ENCODE measurements around the gene DLK2.
"Not testable (repeated sequence)": the region's sequence is repeated elsewhere in the genome, so short reads cannot be mapped to it uniquely, and the experiment has no call there.

Gene DLK2, protein sequence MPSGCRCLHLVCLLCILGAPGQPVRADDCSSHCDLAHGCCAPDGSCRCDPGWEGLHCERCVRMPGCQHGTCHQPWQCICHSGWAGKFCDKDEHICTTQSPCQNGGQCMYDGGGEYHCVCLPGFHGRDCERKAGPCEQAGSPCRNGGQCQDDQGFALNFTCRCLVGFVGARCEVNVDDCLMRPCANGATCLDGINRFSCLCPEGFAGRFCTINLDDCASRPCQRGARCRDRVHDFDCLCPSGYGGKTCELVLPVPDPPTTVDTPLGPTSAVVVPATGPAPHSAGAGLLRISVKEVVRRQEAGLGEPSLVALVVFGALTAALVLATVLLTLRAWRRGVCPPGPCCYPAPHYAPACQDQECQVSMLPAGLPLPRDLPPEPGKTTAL

DNA sequence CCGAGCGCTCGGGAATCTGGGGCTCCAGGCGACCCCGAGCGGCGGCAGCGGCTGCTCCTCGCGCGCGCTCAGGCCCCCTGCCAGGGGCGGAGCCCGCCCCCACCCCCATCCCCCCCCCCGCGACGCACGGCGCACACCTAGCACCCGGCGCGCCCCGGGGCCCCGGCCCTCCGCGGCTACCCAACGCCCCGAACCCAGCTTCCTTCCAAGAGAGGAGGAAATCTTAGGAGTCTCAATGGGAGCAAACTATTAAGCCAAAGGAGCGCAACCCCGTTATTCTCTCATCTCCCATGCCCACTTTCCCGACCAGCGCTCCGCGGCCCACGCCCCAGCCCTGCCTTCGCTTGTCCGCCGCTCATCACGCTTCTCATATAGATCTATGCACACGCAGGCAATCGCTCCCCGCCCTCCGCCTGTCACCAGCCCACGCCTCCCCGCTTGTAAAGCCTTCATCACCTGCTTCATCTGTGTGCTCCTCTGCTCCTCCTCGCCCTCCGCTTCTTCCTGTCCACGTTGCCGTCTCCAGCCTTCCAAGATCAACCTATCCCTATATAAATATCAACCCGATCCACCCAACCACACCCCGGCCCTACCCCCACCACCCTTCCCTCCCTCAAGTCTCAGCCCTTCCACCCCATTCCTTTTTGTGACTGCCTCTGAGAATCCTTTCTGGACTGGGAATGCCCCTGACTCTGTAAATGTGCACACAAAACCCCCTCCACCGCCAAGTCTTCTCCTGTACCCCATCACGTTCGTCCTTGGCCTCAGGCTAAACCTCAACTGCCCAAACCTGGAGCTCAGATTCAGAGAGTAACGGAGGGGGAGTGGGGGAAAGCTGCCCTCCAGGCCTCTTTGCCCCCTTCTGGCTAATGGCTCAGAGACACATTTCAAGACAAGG is at the start of gene DLK2:
Gene DLK2 (minus strand): TSS at position 18 of the 898 bp plus-strand sequence. CDS start 723 bp downstream, outside the sequence.
- DNase-seq: peak; percentile 28

DNA sequence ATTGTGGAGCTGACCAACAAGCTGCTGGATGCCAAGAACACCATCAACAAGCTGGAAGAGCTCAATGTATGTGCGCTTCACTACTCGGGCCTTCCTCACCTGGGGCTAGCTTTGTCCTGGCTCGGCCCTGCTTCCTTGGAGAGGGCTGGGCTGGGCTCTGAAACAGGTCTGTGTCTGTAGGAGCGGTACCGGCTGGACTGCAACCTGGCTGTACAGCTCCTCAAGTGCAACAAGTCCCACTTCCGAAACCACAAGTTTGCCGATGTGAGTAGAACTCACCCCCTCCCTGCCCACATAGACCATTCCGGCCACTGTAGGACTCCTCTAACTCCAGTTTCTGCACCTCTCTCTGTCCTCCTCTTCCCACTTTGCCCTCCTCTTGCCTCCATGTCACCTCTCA is 48.1 kb upstream of the DLK2 start:
- DNase-seq: no peak

DNA sequence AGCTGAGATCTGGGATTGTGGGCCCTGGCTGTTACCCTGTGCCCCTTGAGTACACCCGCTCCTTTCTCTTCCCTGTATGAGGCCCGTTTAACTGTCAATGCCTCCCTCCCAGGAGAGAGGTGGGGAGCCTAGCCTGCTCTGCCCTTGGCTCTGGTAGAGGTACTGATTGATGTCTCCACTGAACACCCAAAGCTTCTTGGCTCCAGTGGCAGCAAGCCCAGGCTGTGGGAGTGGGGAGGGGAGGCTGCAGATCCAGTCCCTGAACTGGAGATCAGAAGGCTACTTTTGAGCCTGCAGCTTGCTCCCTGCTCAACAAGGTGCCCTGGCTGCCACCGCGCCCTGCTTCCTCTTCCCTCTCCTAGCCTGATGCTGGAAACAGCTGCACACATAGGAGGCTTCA is 47.3 kb upstream of the DLK2 start:
- DNase-seq: no peak

DNA sequence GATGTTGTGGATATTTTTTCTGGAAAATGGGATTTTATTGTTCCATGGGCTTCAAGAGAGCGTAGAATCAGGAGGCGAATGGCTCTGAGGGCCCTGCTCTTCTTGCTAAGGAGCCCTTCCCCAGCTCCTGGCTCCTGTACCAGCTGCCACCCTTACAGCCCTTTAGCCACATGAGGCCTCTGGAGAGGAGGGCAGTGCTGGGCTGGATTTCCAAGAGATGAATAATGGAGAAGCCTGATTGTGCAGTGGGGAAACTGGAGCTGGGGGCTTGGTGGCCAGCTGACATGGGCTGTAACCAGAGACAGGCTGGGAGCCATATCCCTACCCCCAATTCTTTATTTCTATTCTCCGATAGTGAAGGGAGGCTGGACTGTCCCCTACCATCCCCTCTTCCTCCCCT is 45.6 kb upstream of the DLK2 start:
- DNase-seq: no peak

DNA sequence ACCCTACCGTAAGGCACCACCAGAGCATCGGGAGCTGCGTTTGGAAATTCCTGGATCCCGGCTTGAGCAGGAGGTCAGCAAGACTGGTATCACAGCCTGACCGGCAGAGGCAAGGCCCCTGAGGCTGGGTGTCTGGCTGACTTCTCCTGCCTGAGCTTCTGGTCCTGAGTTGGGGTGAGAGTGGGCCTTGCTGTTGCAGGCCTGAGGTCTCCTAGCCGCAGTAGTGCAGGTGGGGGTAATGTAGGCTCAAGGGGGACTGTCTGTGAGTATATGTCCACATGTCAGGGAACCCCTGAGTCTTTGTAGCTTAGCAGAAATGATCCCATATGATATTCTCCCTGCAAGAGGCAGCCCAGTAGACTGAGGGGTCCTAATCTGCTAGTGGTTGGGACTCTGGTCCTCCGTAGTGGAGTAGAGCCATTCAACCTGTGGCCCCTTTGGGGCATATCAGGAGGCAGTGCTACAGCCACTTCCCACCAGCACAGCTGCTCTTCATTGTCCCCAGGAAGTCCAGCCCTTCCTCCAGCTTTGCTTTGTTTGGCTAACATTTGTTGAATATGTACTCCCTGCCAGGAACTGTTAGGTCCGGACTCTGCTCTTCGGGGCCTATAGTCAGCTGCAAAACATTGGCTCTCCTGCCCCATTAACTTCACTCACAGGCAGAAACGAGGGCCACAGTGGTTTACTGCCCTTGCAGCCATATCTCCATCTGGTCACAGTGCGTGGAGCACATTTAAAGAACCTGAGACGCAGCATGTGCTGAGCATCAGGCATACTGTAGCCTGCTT is 43.9 kb upstream of the DLK2 start:
- no peak for DNase-seq

DNA sequence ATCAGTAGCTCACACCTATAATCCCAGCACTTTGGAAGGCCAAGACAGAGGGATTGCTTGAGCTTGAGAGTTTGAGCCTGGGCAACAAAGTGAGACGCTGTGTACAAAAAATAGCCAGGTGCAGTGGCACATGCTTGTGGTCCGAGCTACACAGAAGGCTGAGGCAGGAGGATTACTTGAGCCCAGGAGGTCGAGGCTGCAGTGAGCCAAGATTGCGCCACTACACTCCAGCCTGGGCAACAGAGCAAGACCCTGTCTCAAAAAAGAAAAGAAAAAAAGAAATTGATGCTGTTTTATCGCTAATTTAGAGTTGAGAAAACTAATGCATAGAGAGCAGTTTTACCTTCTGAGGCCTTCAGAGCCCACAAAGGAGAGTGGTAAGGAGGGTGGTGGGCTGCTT is 42.9 kb upstream of the DLK2 start:
- not testable (repeated sequence) for DNase-seq

DNA sequence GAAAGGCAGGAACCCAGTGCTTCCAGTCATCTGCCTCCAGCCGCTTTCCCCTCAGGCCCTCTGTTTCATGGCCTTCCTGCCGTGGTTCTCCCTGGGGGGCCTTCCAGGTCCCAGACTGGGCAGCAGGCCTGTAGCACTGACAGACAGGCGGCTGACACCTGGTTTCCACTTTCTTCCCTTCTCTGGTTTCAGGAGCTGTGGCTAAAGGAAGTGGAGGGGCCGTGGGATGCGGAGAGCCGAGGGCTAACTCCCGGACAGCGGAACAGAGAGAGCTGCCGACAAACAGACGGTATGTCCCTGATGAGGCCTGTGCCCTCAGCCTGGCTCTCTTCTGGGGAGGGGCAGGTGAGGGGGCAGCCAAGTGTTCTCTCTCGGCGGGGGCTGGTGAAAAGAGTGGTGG is 42.3 kb upstream of the DLK2 start:
- DNase-seq: no peak

DNA sequence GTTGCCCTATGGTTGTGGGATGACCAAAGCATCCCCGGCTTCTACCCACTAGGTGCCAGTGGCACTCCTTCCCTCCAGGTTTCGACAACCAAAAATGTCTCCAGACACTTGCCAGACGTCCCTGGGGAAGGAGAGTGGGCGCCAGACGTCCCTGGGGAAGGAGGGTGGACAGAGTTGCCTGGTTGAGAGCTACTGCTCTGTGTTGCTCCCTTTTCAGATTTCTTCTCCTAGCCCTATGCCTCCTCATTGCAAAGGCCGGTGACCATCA is 41.7 kb upstream of the DLK2 start:
- no peak for DNase-seq

DNA sequence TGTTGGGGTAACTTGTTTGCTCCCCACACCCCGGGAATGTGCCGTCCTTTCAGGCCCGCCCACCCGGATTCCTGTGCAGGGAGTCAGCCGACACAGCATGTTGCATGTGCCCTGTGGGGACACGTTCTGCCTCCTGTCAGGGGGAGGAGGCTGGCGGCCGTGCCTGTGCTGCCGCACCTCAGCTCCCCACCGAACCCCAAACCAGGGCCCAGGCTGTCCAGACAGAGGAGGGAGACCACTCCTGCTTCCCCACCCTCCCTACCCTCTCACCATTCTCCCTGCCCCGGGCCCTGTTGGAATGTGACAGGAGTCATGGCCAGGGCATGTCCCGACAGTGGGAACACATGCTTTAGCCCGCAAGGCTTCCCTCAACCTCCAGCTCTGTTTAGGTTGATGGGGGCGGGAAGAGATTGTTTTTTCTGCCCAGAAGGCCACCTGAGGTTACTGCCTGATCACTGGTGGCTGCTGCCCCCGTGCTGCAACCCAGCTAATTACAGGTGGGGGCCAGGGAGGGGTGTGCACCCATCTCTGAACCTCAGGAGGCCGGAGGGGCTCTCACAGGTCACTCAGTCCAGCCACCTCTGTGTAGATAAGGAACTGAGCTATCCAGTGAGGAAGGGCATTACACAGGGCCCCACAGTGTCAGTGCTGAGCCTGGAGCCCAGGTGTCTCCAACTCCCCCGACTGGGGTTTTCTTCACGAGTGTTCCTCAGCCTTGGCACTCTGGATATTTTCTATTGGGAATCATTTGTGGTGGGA is 41.2 kb upstream of the DLK2 start:
- DNase-seq: no peak

DNA sequence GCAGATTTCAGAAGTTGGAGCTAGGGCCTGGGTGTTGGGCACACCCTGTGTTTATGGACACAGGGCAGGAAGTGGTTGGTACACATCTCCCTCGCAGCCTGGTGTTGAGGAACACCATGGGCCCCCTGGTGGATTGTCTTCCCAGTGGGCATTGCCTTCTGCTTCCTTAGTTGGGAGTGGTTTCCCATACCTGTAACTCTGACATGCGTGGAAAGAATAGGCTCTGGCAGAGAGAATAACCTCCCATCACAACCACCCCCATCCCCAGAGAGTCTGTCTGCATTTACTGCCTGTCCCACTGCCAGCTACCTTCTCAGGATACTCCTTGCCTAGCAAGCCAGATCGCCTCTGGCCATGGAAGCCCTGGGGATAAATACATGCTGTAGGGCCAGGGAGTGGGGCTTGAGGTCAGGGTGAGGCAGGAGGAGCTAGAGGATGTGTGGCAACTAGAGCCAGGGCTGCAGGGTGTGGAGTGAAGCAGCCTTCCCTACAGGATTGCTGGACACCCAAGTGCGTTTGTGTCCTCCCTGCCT is 40.1 kb upstream of the DLK2 start:
- no peak for DNase-seq

DNA sequence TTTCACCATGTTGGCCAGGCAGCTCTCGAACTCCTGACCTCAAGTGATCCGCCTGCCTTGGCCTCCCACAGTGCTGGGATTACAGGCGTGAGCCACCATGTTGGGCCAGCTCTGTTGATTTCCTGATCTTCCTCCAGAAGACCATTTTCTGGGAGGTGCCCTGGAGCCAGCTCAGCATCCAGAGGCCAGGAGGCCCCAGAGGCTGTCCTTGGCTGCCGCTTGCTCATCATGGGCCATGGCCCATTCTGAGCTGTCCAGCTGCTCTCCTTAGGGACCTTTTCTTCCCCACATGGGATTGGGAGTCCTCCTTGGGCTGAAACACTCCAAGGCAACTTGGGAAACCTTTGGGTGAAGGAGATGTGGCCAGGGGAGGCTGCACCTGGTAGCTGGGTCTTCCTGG is 39.4 kb upstream of the DLK2 start:
- no peak for DNase-seq

DNA sequence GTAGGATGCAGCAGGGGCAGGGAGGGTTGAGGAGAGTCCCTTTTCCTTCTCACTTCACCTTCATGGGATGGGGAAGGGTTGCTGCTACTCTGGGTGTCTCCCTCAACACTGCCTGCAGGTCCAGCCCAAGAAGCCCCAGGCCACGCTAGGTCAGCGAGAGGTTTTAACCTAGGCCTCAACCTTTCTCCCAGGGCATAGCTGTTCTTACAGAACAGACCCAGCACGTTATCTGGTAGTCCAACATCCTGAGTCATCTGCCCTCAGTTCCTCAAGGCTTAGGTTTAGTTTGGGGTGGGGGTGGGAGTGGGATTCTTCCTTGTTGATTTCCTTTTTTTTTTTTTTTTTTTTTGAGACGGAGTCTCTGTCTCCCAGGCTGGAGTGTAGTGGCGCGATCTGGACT is 39.0 kb upstream of the DLK2 start:
- no peak for DNase-seq

DNA sequence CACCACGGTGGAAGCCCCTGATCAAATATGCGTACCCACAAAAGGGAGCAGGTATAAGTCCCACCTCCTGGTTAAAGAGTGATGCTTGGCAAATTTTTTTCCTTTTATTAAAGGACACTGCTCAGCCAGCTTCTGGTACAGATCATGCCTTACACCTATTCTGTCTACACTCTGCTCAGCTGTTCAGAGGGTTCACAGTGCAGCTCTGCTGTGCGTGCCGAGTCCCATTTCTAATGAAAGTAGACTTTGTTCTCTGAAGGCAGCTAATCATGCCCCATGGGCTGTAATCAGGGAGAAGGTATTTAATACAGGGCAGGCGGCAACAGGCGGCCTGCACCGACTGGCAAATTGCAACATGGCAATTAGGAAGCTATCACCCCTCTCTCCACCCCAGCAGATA is 38.5 kb upstream of the DLK2 start:
- no peak for DNase-seq

DNA sequence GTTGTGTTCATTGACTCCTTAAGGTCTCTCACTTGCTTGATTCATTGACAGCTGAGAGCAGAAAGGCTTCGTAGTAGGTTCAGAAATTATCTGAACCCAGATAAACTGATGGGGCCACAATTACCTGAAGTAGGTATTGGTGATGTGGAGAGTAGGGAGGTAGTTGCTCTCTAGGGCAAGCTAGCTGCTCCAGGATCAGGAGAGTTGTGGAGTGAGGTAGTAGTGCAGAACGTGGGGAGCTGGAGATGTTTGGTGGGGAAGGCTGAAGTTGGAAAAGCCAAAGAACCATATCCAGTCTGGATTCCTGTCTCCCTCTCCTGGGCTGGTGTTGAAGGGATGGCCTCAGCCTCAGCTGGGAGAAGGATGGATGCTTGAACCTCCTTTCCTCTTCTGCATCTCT is 37.9 kb upstream of the DLK2 start:
- DNase-seq: no peak

DNA sequence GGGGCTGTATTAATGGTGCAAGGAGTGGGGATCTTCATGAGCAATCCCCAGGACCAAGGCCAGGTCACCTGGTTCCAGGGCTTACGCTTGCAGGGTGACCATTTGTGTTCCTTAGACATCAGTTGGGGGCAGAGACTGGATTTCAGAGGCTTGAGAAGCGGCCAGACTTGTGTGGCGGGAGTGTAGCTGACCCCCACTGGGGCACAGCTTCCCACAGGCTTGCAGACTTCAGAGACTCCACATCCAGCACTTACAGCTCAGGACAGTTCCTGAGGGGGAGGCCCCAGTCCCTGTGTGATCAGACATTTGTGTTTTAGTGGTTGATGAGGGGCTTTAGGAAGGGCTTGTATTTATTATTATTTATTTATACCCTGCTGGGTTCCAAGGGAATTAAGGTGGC is 37.3 kb upstream of the DLK2 start:
- no peak for DNase-seq

DNA sequence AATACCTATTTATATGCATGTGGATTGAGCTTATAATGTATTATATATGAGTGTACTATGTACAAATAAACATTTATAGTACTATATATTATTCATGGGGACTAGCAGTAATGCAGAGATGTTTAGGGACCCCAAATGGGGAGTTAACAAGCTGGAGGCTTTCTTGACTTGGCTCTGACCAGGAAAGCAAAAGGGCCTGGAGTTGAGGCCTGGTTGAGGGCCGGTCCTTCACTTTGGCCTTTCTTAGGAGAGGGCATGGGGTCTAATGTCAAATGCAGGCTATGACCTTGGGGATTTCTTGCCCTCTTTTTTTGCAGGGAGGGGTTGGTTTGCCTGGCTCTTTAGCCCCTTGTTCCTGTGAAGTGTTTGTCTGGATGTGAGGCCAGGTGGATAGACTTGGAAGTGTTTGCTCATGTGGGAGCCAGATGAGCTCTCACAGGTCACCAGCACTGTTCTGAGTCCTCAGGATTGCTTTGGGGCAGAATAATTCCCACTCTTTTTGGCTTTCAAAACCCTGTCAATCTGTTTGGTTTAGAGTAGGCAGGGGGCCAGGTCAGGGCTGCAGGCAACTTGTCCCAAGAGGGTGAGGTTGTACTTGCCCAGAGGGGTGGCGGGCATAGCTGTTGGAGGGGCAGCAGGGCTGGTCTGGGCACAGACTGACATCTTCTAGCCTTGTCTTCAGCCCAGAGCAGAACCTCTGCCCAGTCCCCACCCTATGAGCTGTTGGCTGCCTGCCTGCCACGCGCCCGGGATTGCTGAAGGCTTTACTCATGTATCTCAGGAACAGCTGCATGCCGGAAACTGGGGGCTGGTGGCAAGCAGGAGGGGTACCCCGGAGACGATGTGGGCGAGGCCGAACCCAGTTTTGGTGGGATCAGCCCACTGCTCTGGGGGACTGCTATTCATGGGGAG is 36.7 kb upstream of the DLK2 start:
- DNase-seq: no peak

DNA sequence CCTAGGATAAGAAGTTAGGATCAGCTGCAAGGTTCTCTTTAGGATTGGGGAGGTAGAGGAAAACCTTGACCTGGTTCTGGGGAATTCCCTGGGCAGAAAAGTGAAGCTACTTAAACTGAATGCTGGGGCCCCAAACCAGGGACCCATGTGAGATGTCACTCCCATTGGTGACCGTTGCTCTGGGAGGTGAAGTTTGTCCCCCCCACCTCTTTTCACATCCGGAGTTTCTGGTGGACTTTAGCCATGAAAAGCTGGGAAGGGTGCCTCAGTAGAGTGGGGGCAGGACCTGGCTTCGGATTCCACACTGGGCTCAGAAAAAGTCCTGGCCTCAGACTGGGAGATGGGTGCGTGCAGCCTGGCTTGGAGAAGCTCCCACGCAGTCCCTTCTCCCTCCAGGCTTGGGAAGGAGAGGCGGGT is 35.2 kb upstream of the DLK2 start:
- DNase-seq: no peak

DNA sequence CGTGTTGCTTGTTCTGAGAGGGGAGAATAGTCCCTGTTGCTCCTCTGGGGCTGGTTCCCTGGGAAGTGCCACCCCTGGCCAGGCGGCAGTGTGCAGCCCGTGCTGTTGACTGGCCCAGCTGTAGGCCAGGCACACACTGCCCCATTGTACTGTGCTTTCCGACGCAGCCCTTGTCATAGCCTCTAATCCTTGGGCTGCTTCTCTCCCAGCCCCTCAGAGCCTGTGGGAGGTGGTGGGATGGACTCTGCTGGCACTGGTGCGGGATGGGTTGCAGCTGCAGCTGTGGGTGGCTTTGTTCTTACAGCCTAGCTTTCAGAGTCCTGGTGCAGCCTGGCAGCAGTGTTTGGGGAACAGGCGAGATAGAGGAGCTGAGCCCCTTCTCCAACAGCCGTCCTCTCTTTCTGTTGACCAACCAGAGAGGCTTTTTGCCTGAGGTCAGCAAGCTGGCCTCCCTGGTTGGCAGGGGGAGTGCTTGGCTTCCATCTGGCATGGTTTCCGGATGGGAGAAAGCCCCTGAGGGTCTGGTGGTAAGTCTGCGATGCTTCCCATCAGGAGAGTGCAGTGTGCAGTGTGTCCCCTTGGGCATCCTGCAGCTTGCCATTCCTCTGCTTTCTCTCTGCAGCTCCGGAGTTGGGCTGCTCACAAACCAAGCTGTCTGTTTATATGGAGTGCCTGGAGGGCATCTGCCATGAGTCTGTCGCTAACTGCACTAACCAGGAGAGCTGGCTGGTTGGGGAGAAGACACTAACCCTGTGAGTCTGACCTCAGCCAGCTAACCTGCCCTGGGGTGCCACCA is 34.1 kb upstream of the DLK2 start:
- no peak for DNase-seq

DNA sequence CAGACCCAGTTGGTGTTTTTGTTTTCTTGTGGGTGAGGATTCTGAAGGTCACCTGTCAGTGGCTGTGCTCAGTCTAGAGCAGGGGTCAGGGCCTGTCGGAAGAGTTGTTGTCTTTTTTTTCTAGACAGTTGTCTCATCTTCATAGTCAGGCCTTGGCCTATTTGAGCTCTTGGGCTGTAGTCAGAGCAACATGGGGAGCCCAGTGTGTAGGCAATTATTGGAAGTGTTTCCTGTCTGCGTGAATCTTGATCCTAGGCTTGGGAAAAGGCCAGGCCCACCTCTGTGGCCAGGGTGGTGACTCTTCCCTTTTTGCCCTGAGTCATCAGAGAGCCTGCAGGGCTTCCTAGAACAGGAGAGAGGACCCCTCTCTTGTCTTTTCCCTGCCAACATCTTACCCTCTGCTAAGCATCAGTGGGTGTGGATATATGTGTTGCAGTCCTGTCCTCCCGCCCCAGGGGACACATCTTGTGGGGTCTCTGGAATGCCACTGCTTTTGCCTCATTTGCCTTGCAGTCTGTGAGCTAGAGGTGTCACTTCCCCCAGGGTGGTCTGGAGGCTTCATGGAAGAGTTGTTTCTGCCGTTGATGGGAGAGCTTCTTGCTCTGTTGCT is 33.4 kb upstream of the DLK2 start:
- DNase-seq: no peak

DNA sequence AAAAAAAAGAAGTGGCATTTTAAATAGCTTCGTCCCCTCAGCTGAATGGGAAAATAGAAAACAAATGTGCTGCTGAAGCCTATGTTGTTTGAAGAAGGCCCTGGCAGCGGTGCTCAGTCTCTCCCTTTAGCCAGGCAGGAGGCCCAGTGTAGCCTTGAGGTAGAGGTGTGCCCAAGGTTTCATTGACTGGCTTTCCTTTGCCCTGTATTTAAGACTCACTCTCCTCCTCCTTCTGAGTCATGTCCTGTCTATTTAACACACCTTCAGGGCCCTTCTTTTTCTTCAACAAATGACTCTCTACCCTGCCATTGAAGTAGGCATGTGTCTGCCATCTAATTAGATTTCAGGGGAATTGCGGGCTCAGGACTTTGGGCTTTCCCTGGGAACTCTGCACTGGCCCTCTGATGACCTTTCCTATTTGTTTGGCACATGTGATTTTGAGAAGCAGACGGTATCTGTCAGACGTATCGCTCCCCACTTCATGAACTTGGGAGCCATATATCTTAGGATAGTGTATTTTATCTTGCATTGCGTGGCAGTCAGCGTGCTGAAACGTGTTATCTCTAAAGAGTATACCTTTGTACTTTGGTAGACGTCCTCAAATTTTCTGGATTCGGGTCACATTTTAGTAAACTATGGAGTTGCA is 26.4 kb upstream of the DLK2 start:
- no peak for DNase-seq

Data from NCI-H1105 (cell line).